ENCODE data around the gene WDR91. TPM values are rescaled to one million over a fixed set of nuclear protein-coding genes. Genes with fewer than 3 reads are reported as not detected.

The WDR91 gene
- total and polyA plus RNA-seq, 2 donors (not counting 1 experiment from before 2014, with no cell fraction given), result 26.7 to 40.7 TPM

DNA sequence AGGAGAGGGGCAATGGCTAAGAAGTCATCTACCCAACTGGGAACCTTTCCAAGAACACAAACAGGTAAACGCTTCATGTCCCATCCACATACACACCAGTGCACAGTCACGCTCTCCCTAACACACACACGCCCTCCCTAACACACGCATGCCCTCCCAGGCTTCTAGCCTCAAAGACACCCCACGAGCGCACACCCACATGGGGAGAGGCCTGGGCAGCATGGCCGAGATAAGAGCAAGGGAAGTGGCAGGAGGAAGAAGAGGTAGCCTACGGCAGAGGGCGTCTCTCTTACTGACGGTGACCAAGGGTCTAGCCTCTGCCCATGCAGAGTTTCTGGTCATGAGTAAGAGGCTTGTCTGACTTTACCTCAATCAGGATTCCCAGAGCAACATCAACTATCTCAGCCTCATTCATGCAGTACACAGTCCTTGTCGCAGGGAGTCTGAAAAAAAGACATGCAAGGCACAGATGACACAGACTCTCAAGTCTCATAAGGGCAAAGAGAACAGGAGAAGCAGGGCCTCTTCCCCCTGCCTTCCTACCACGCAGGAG, 43.9 kb downstream of the WDR91 start:
- H3K4me1 Mint-ChIP-seq, result peaks cover 64% of the 10 kb centered on the region
- DNase-seq, result no peak
- H3K36me3 ChIP-seq (replicated peaks in 1 of 2; ENCODE audit: control extremely low read depth in 1 of 2, control insufficient read depth in 1 of 2, extremely low read depth in 1 of 2, insufficient read depth in 2 of 2, low read length in 1 of 2), result peaks cover 0 to 52% of the 10 kb centered on the region in 2 experiments
- TF ChIP-seq EZH2 (IDR thresholded peaks at IDR 0.05; ENCODE audit: borderline replicate concordance, insufficient read depth, low read depth, low read length, poor library complexity, severe bottlenecking), result no peak
- TF ChIP-seq, protein P1, sequence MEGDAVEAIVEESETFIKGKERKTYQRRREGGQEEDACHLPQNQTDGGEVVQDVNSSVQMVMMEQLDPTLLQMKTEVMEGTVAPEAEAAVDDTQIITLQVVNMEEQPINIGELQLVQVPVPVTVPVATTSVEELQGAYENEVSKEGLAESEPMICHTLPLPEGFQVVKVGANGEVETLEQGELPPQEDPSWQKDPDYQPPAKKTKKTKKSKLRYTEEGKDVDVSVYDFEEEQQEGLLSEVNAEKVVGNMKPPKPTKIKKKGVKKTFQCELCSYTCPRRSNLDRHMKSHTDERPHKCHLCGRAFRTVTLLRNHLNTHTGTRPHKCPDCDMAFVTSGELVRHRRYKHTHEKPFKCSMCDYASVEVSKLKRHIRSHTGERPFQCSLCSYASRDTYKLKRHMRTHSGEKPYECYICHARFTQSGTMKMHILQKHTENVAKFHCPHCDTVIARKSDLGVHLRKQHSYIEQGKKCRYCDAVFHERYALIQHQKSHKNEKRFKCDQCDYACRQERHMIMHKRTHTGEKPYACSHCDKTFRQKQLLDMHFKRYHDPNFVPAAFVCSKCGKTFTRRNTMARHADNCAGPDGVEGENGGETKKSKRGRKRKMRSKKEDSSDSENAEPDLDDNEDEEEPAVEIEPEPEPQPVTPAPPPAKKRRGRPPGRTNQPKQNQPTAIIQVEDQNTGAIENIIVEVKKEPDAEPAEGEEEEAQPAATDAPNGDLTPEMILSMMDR (IDR thresholded peaks at IDR 0.05), result no peak
- H3K79me2 ChIP-seq (ENCODE audit: control insufficient read depth, insufficient read depth, low read length), result peaks cover 14% of the 10 kb centered on the region
- ATAC-seq (ENCODE audit: low read depth), result no peak
- H2AFZ ChIP-seq (ENCODE audit: insufficient read depth, low read depth, low read length, poor library complexity, severe bottlenecking), result no peak overlapping the region
- no peaks in the 10 kb centered on the region for H3K27me3 Mint-ChIP-seq
- WGBS (ENCODE audit: insufficient coverage), result 70% methylated on average over 6 of the region's 12 CpGs
- H3K9me3 Mint-ChIP-seq (ENCODE audit: insufficient read depth), result no peaks in the 10 kb centered on the region
- H3K27ac Mint-ChIP-seq, result peak overlapping the region; percentile 87
- peak overlapping the region; percentile 61 for H3K4me3 Mint-ChIP-seq
- ChIA-PET POLR2A (no interaction called here), CTCF (interaction anchor here (0.5 to 8.1 kb wide), 4 partner anchors 21 to 486 kb away, joined by 3 to 80 read pairs (median 49); partner anchors contain the start of genes AGBL3 and TMEM140)
- H3K4me2 ChIP-seq (replicated peaks; ENCODE audit: low read depth, low read length, poor library complexity, severe bottlenecking), result peak overlapping the region; percentile 21
- no peak overlapping the region for H3K4me3 ChIP-seq (ENCODE audit: control extremely low read depth in 1 of 5, extremely low read depth in 1 of 5, insufficient read depth in 1 of 5, low read depth in 2 of 5, low read length in 4 of 5)
- H3K27ac ChIP-seq (ENCODE audit: low read length in 2 of 2), result peak overlapping the region in 1 of 2 donors; percentile 7
- peaks cover 10% of the 10 kb centered on the region for H4K20me1 ChIP-seq (ENCODE audit: control insufficient read depth, insufficient read depth, low read length, poor library complexity, severe bottlenecking)
- H3K4me1 ChIP-seq (ENCODE audit: control insufficient read depth in 2 of 2, insufficient read depth in 2 of 2, low read length in 2 of 2), result peaks cover 22 to 41% of the 10 kb centered on the region in 2 donors
- no peaks in the 10 kb centered on the region for H3K9me3 ChIP-seq (ENCODE audit: control extremely low read depth in 1 of 3, control insufficient read depth in 2 of 3, insufficient read depth in 1 of 3, low read length in 2 of 3)
- H3K27me3 ChIP-seq (replicated peaks in 1 of 4; ENCODE audit: control extremely low read depth in 1 of 4, control insufficient read depth in 3 of 4, insufficient read depth in 4 of 4, low read length in 3 of 4), result no peaks in the 10 kb centered on the region
- no peak overlapping the region for H3K9ac ChIP-seq (ENCODE audit: low read length)
- intact Hi-C loops (cut with micrococcal nuclease), result no loop called here

DNA sequence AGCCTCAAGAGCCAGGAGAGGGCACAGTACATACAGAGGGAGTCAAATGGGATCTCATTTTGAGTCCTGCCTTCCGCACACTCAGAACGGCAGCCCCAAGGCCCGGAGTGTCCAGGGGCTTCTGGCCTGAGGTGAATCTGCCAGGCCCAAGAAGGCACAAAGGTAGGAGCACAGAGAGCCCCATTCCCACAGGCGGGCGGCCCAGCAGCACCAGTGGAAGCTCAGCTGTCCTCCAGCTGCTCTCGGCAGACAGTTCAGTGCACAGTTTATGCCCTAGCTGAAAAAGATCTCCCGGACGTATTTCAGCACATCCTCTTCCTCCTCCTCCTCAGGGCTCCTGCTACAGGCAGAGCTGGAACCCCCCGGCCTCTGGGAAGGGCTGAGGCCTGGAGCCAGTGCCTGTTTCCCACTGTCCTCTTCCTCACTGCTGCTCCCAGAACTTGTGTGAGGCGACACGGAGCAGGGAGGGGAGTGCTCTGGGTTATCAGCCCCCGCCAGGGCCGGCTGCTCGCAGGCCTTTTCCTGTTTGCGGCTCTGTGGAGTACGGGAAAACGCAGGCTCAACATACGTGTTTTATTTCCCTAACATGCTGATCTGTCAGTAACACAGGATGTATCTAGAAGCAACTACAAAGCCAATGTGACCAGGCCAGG, 44.9 kb downstream of the WDR91 start:
- Histone ChIP-seq H3K4me2 (replicated peaks; ENCODE audit: low read depth, low read length, poor library complexity, severe bottlenecking) (no peak overlapping the region), H2AFZ (ENCODE audit: insufficient read depth, low read depth, low read length, poor library complexity, severe bottlenecking) (no peak overlapping the region), H3K79me2 (ENCODE audit: control insufficient read depth, insufficient read depth, low read length) (peaks cover 24% of the 10 kb centered on the region), H3K9ac (ENCODE audit: low read length) (no peak overlapping the region), H3K27ac (ENCODE audit: low read length in 2 of 2) (peak overlapping the region in 1 of 2 donors; percentile 13), H3K9me3 (ENCODE audit: control extremely low read depth in 1 of 3, control insufficient read depth in 2 of 3, insufficient read depth in 1 of 3, low read length in 2 of 3) (peaks cover 0 to 7% (median 0%) of the 10 kb centered on the region in 3 donors), H3K4me1 (ENCODE audit: control insufficient read depth in 2 of 2, insufficient read depth in 2 of 2, low read length in 2 of 2) (peaks cover 17 to 37% of the 10 kb centered on the region in 2 donors), H3K4me3 (ENCODE audit: control extremely low read depth in 1 of 5, extremely low read depth in 1 of 5, insufficient read depth in 1 of 5, low read depth in 2 of 5, low read length in 4 of 5) (no peak overlapping the region), H3K27me3 (replicated peaks in 1 of 4; ENCODE audit: control extremely low read depth in 1 of 4, control insufficient read depth in 3 of 4, insufficient read depth in 4 of 4, low read length in 3 of 4) (no peaks in the 10 kb centered on the region), H4K20me1 (ENCODE audit: control insufficient read depth, insufficient read depth, low read length, poor library complexity, severe bottlenecking) (peaks cover 14% of the 10 kb centered on the region), H3K36me3 (replicated peaks in 1 of 2; ENCODE audit: control extremely low read depth in 1 of 2, control insufficient read depth in 1 of 2, extremely low read depth in 1 of 2, insufficient read depth in 2 of 2, low read length in 1 of 2) (peaks cover 0 to 55% of the 10 kb centered on the region in 2 experiments)
- H3K4me1 Mint-ChIP-seq, result peaks cover 64% of the 10 kb centered on the region
- peaks cover 2% of the 10 kb centered on the region for H3K9me3 Mint-ChIP-seq (ENCODE audit: insufficient read depth)
- ChIA-PET POLR2A (no interaction called here), CTCF (interaction anchor here (7.8 to 8.1 kb wide), 2 partner anchors 21 to 180 kb away, joined by 78 to 80 read pairs; partner anchors contain the start of genes AGBL3 and TMEM140)
- no peaks in the 10 kb centered on the region for H3K27me3 Mint-ChIP-seq
- H3K27ac Mint-ChIP-seq, result peak overlapping the region; percentile 87
- intact Hi-C loops (cut with micrococcal nuclease), result no loop called here
- no peak for ATAC-seq (ENCODE audit: low read depth)
- no peak overlapping the region for H3K4me3 Mint-ChIP-seq
- WGBS (ENCODE audit: insufficient coverage), result 69% methylated on average over 16 of the region's 18 CpGs
- TF ChIP-seq, protein P1 (IDR thresholded peaks at IDR 0.05), result no peak
- no peak for TF ChIP-seq EZH2 (IDR thresholded peaks at IDR 0.05; ENCODE audit: borderline replicate concordance, insufficient read depth, low read depth, low read length, poor library complexity, severe bottlenecking)
- DNase-seq, result no peak
